Right ventricle myocardium superior (tissue), 1 donor: ENCODE measurements around the gene RARS2. TPM values are rescaled to one million over a fixed set of nuclear protein-coding genes. Genes with fewer than 3 reads are reported as not detected.

Source experiments
- total RNA-seq: library from RNA; stranded (reverse); fragmentation: NEBNext Ultra II Directional; extraction: Animal tissue kit (Norgen Biotek cat#: 25700); gene quantifications from one replicate; pipeline ENCODE4 v1.2.1, GENCODE V29; 2021
- donor health status: DM: no; HTN: yes; CAD: no; lungs with severe emphysema.

Gene RARS2
- total RNA-seq, 1 donor from 2014 or later: 16.8 TPM

Other genes with a start within 250 kb of the RARS2 start
- 1.6 TPM for gene C6orf163, start 245.2 kb downstream of the RARS2 start, total RNA-seq
- not detected for gene CFAP206, start 182.0 kb downstream of the RARS2 start, total RNA-seq
- gene SLC35A1, start 117.0 kb downstream of the RARS2 start, total RNA-seq: 9.8 TPM
- 17.9 TPM for gene ORC3, start 148 bp upstream of the RARS2 start, total RNA-seq
- 38.9 TPM for gene AKIRIN2, start 112.2 kb upstream of the RARS2 start, total RNA-seq